Vagina (tissue), 2 donors: ENCODE measurements around the gene SERPINE2. TPM values are rescaled to one million over a fixed set of nuclear protein-coding genes. Genes with fewer than 3 reads are reported as not detected.

ENCODE experiments used
- DNase-seq, 2 donors: peaks; one replicate each; pipeline ENCODE4 v3.0.0-alpha.2; 2017; ENCODE audit errors: extremely low spot score in 2 of 2
- H3K27ac ChIP-seq: fragments of 200-600 bp; sonication (generic); one replicate; pipeline ENCODE4 v1.5.1; 2019
- H3K27me3 ChIP-seq: fragments of 200-600 bp; sonication (generic); one replicate; pipeline ENCODE4 v1.5.1; 2019
- H3K36me3 ChIP-seq, 2 donors: fragments of 200-600 bp; sonication (generic); one replicate each; pipeline ENCODE4 v1.5.1; 2017 to 2019
- H3K4me1 ChIP-seq: fragments of 200-600 bp; sonication (generic); one replicate; pipeline ENCODE4 v1.5.1; 2019
- H3K4me3 ChIP-seq, 2 donors: fragments of 200-600 bp; sonication (generic); 1 replicate in 1 of 2; 2 replicates in 1 of 2; pipeline ENCODE4 v1.5.1; 2016 to 2019
- H3K9me3 ChIP-seq: fragments of 200-600 bp; sonication (generic); one replicate; pipeline ENCODE4 v1.5.1; 2019
- POLR2A ChIP-seq, 2 donors: fragments of 450-650 bp; IDR thresholded peaks; one replicate each; pipeline ENCODE4 v1.6.1; 2017; ENCODE audit warnings: antibody characterized with exemption in 2 of 2, mild to moderate bottlenecking in 2 of 2, moderate library complexity in 2 of 2
- POLR2AphosphoS5 ChIP-seq, 2 donors: sonication (generic); formaldehyde crosslinking; IDR thresholded peaks; one replicate each; pipeline ENCODE4 v1.9.0; 2017; ENCODE audit warnings: antibody characterized with exemption in 2 of 2, mild to moderate bottlenecking in 2 of 2, low read depth in 1 of 2; ENCODE audit not compliant: insufficient read depth in 1 of 2
- intact Hi-C: fragments of 100-400 bp; cut with DNase I; formaldehyde crosslinking; loops from one replicate; pipeline ENCODE4 v1.15.1; 2023
- total RNA-seq: library from RNA; depleted of rRNA; stranded (reverse); fragments of >200 nt; gene quantifications from one replicate; pipeline ENCODE4 v1.2.3, GENCODE V29; 2016
- TF ChIP-seq, protein P1 (sequence below), 3 experiments: fragments of 450-650 bp in 2 of 3; fragments of 200-600 bp in 1 of 3; sonication (generic) in 1 of 3; IDR thresholded peaks; one replicate each; pipeline ENCODE4 v1.5.1; 2017 to 2019; ENCODE audit warnings: antibody characterized with exemption in 3 of 3, mild to moderate bottlenecking in 2 of 3, moderate library complexity in 2 of 3

SERPINE2 gene
- total RNA-seq, 1 donor from 2014 or later, result 52.3 TPM

DNA sequence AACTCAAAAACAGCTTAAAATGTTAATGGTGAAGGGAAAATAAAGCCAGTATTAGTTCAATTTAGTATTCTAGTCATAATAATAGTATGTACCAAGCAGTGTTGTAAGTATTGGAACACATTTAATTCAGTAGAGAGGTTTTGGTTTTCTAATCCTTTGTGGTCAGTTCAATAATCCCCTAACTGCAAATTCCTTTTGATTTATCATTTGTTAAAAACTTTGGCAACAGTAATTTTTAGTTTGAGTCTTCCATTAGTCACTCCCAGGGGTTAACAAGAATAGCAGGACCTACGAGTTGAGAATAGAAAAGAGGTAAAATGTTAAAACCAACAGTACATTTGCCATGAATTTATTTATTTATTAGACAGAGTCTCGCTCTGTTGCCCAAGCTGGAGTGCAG is 71.1 kb downstream of the SERPINE2 start:
- peaks cover 0 to 26% of the 10 kb centered on the region in 2 donors for H3K36me3 ChIP-seq

DNA sequence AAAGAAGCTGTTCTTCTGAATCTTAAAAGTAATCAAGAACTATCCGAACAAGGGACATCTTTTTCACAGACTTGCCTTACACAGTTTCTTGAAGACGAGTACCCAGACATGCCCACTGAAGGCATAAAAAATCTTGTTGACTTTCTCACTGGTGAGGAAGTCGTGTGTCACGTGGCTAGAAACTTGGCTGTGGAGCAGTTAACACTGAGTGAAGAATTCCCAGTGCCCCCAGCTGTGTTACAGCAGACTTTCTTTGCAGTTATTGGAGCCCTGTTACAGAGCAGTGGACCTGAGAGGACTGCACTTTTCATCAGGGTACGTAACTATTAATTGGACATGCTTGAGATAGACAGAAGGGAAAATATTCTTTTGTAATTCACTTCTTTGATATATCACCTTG is 79.4 kb downstream of the SERPINE2 start:
- no peaks in the 10 kb centered on the region for H3K9me3 ChIP-seq
- no peak for DNase-seq
- peaks cover 0 to 15% of the 10 kb centered on the region in 2 donors for H3K36me3 ChIP-seq
- H3K4me3 ChIP-seq, result no peak overlapping the region
- TF ChIP-seq, protein P1, sequence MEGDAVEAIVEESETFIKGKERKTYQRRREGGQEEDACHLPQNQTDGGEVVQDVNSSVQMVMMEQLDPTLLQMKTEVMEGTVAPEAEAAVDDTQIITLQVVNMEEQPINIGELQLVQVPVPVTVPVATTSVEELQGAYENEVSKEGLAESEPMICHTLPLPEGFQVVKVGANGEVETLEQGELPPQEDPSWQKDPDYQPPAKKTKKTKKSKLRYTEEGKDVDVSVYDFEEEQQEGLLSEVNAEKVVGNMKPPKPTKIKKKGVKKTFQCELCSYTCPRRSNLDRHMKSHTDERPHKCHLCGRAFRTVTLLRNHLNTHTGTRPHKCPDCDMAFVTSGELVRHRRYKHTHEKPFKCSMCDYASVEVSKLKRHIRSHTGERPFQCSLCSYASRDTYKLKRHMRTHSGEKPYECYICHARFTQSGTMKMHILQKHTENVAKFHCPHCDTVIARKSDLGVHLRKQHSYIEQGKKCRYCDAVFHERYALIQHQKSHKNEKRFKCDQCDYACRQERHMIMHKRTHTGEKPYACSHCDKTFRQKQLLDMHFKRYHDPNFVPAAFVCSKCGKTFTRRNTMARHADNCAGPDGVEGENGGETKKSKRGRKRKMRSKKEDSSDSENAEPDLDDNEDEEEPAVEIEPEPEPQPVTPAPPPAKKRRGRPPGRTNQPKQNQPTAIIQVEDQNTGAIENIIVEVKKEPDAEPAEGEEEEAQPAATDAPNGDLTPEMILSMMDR (IDR thresholded peaks at IDR 0.05), result no peak
- peak in 1 of 2 donors; percentile 10 for TF ChIP-seq POLR2AphosphoS5 (IDR thresholded peaks at IDR 0.05; ENCODE audit: insufficient read depth in 1 of 2, low read depth in 1 of 2)
- H3K4me1 ChIP-seq, result peaks cover 72% of the 10 kb centered on the region
- intact Hi-C loops, result no loop called here
- no peak overlapping the region for H3K27ac ChIP-seq
- no peaks in the 10 kb centered on the region for H3K27me3 ChIP-seq

More for the DNA sequence above, 71.1 kb downstream of the SERPINE2 start:
- no peak for DNase-seq
- Histone ChIP-seq H3K4me3 (no peak overlapping the region), H3K9me3 (no peaks in the 10 kb centered on the region), H3K27me3 (no peaks in the 10 kb centered on the region), H3K27ac (no peak overlapping the region), H3K4me1 (peaks cover 11% of the 10 kb centered on the region)
- TF ChIP-seq POLR2AphosphoS5 (IDR thresholded peaks at IDR 0.05; ENCODE audit: insufficient read depth in 1 of 2, low read depth in 1 of 2), result no peak
- TF ChIP-seq, protein P1 (IDR thresholded peaks at IDR 0.05), result no peak
- TF ChIP-seq POLR2A (IDR thresholded peaks at IDR 0.05), result no peak
- intact Hi-C loops, result loop anchor here (5.0 kb wide), 1 partner anchor 314 kb away; no protein-coding TSS in a partner anchor

DNA sequence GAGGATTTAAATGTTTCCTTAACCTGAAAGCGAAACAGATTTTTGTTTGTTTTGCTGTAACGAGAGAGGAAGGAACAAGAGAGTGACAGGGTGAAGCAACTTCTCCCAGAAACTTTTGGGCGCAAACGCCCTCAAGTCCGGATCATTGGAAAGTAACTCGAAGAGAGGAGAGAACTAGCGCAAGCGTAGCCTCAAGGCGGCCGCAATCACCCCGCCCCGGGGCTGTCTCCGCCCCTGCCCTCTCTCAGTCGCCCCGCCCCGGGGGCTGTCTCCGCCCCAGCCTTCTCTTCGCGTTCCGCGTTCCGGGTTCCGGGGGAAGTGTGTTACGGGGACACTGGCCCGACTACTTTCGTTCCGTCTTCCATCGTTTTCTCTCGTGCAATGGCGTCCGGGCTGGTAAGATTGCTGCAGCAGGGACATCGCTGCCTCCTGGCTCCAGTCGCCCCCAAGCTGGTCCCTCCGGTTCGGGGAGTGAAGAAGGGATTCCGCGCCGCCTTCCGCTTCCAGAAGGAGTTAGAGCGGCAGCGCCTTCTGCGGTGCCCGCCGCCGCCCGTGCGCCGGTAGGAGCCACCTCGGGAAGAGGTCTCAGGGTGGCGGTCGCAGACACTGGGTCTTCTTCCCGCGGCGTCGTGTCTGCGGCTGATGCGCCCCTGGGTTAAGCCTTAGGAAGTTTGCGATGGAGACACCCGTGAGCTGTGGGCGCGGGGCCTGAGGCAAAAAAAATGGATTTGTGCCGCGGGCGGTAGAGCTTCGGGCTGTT is 81.8 kb downstream of the SERPINE2 start, which contains the start of gene MRPL44:
TSS of gene MRPL44 (plus strand) at position 372 of the 760 bp plus-strand sequence. CDS start at position 382, 10 bp downstream.
- peak within 1 kb of the TSS; percentile 86 for H3K27ac ChIP-seq
- TF ChIP-seq POLR2AphosphoS5 (IDR thresholded peaks at IDR 0.05; ENCODE audit: insufficient read depth in 1 of 2, low read depth in 1 of 2) (peak; percentile 95 to 96), POLR2A (IDR thresholded peaks at IDR 0.05) (peak in 1 of 2 donors; percentile 52)
- TF ChIP-seq, protein P1 (IDR thresholded peaks at IDR 0.05), result peak in 2 of 3 experiments; percentile 6 to 28
- H3K36me3 ChIP-seq, result peaks cover 0 to 3% of the 10 kb centered on the region in 2 donors
- peak within 1 kb of the TSS; percentile 44 to 97 for H3K4me3 ChIP-seq
- peak in 1 of 2 donors; percentile 97 for DNase-seq
- intact Hi-C loops, result no loop called here
- no peaks in the 10 kb centered on the region for H3K27me3 ChIP-seq
- H3K4me1 ChIP-seq, result peaks cover 54% of the 10 kb centered on the region
- H3K9me3 ChIP-seq, result no peaks in the 10 kb centered on the region

DNA sequence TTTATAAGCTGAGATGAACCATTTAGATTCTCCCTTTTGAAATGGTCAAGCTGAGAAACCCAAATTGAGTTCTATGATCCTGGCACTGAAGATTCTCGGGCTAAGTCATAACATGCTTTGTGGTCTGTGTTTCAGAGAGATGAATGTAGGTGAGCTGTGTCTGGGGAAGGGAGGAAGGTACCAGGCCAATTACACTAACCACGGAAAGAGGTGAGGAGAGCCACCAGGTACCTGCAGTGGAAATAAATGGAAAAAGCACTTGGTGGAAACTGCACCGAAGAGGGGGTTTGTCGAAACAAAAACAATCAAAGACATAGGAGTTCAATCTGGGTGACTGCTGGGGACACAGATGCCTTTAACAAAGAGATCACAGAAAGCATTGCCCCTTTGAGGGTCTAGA is 82.8 kb downstream of the SERPINE2 start:
- Histone ChIP-seq H3K9me3 (no peaks in the 10 kb centered on the region), H3K4me3 (no peak overlapping the region), H3K4me1 (peaks cover 44% of the 10 kb centered on the region), H3K27ac (peak overlapping the region; percentile 86), H3K27me3 (no peaks in the 10 kb centered on the region), H3K36me3 (peaks cover 0 to 3% of the 10 kb centered on the region in 2 donors)
- intact Hi-C loops, result no loop called here
- TF ChIP-seq, protein P1 (IDR thresholded peaks at IDR 0.05), result no peak
- TF ChIP-seq POLR2AphosphoS5 (IDR thresholded peaks at IDR 0.05; ENCODE audit: insufficient read depth in 1 of 2, low read depth in 1 of 2), result no peak
- TF ChIP-seq POLR2A (IDR thresholded peaks at IDR 0.05), result no peak
- DNase-seq, result no peak

DNA sequence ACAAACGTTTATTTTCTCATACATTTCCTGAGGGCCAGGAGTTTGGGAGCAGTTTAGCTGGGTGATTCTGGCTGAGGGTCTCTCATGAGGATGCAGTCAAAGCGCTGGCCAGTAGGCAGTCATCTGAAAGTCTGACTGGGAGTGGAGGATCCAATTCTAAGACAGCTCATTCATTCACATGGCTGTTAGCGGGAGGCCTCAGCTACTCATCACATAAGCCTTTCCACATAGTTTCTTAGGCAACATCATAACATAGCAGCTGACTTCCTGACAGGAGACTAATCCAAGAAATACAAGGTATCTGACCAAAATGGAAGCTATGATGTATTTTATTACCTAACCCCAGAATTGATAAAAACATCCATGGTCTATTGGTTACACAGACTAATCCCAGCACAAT is 84.7 kb downstream of the SERPINE2 start:
- TF ChIP-seq POLR2A (IDR thresholded peaks at IDR 0.05) (no peak), POLR2AphosphoS5 (IDR thresholded peaks at IDR 0.05; ENCODE audit: insufficient read depth in 1 of 2, low read depth in 1 of 2) (no peak)
- TF ChIP-seq, protein P1 (IDR thresholded peaks at IDR 0.05), result no peak
- Histone ChIP-seq H3K4me3 (no peak overlapping the region), H3K4me1 (peaks cover 25% of the 10 kb centered on the region), H3K9me3 (no peaks in the 10 kb centered on the region), H3K36me3 (no peaks in the 10 kb centered on the region), H3K27ac (no peak overlapping the region), H3K27me3 (no peaks in the 10 kb centered on the region)
- intact Hi-C loops, result no loop called here
- no peak for DNase-seq
